Right cardiac atrium (tissue), 5 donors: ENCODE measurements around the gene BUB1B. TPM values are rescaled to one million over a fixed set of nuclear protein-coding genes. Genes with fewer than 3 reads are reported as not detected.

Source experiments
- ATAC-seq, 2 donors: fragments of 200-7000 bp; cut with Tn5 transposase; one replicate each; pipeline versions ENCODE4 v1.8.0 to v1.9.1; 2020; ENCODE audit warnings: moderate library complexity in 2 of 2, mild to moderate bottlenecking in 1 of 2
- DNase-seq, 3 donors: peaks; one replicate each; pipeline ENCODE4 v3.0.0-alpha.2; 2020
- H3K27ac ChIP-seq: one replicate; pipeline ENCODE4 v1.5.1; 2013; ENCODE audit warnings: mild to moderate bottlenecking, low read length, control low read depth, moderate library complexity
- H3K27me3 ChIP-seq: one replicate; pipeline ENCODE4 v1.6.1; 2013; ENCODE audit not compliant: control insufficient read depth, insufficient read depth
- H3K4me1 ChIP-seq: one replicate; pipeline ENCODE4 v1.6.1; 2013; ENCODE audit warnings: low read length; ENCODE audit not compliant: control insufficient read depth, insufficient read depth
- H3K4me3 ChIP-seq: one replicate; pipeline ENCODE4 v1.5.1; 2013; ENCODE audit warnings: low read length, control low read depth
- H3K9me3 ChIP-seq: one replicate; pipeline ENCODE4 v1.6.1; 2013; ENCODE audit warnings: low read length; ENCODE audit not compliant: control insufficient read depth
- WGBS: extraction: QIAGEN DNeasy Blood & Tissue Kit; methylation state at CpG from one replicate; pipeline ENCODE4 v1.1.7; 2013; 5-methylcytosine and 5-hydroxymethylcytosine counted together
- intact Hi-C, 4 donors: fragments of 100-400 bp; cut with DNase I; formaldehyde crosslinking; loops; one replicate each; pipeline versions ENCODE4 v1.11.0 to v1.14.0; 2022 to 2023
- polyA plus RNA-seq: library from polyadenylated mRNA; stranded (reverse); fragments of 200-250 nt; gene quantifications from one replicate; pipeline ENCODE4 v1.2.3, GENCODE V29; 2013
- total RNA-seq, 4 donors: library from RNA; stranded (reverse); fragmentation: NEBNext Ultra II Directional; extraction: Animal tissue kit (Norgen Biotek cat#: 25700); gene quantifications; one replicate each; pipeline ENCODE4 v1.2.1, GENCODE V29; 2021
- donor health status: healthy with polysubstance abuse.
- donor health status: DM: no; HTN: yes; CAD: no.
- donor health status: DM: no; HTN: no; CAD: no.
- donor health status: DM: no; HTN: yes; CAD: no; lungs with severe emphysema.
- donor health status: DM: yes; HTN: yes; CAD: no.

BUB1B gene
- total and polyA plus RNA-seq, 5 donors, result 0.18 to 1.8 (median 1.5) TPM; not detected in 1

GRCh38 chr15:40192942-40193341 is 32.1 kb downstream of the BUB1B start:
- intact Hi-C loops, result no loop called here
- Histone ChIP-seq H3K27ac (no peak overlapping the region), H3K9me3 (no peaks in the 10 kb centered on the region), H3K27me3 (no peaks in the 10 kb centered on the region), H3K4me1 (no peaks in the 10 kb centered on the region), H3K4me3 (no peak overlapping the region)
- 79% methylated on average over 1 of the region's 1 CpG for WGBS
- no peak for ATAC-seq
- DNase-seq, result no peak

GRCh38 chr15:40197434-40197833 is 36.6 kb downstream of the BUB1B start:
- no peak overlapping the region for H3K27ac ChIP-seq
- 93% methylated on average over 1 of the region's 1 CpG for WGBS
- no peak for ATAC-seq
- H3K4me1 ChIP-seq, result no peaks in the 10 kb centered on the region
- H3K27me3 ChIP-seq, result no peaks in the 10 kb centered on the region
- no peaks in the 10 kb centered on the region for H3K9me3 ChIP-seq
- H3K4me3 ChIP-seq, result no peak overlapping the region
- DNase-seq, result no peak
- intact Hi-C loops, result no loop called here

- H3K9me3 ChIP-seq, result no peaks in the 10 kb centered on the region
- ATAC-seq (no peak), DNase-seq (no peak)
- H3K27me3 ChIP-seq, result no peaks in the 10 kb centered on the region
- 95% methylated on average over 1 of the region's 1 CpG for WGBS
- H3K4me1 ChIP-seq, result no peaks in the 10 kb centered on the region
- no peak overlapping the region for H3K4me3 ChIP-seq
- no peak overlapping the region for H3K27ac ChIP-seq
- intact Hi-C loops, result no loop called here
Observed at GRCh38 chr15:40198355-40199085, 37.7 kb downstream of the BUB1B start.

- no peak overlapping the region for H3K4me3 ChIP-seq
- H3K27me3 ChIP-seq, result no peaks in the 10 kb centered on the region
- no peak for ATAC-seq
- no peaks in the 10 kb centered on the region for H3K4me1 ChIP-seq
- intact Hi-C loops, result no loop called here
- no peak overlapping the region for H3K27ac ChIP-seq
- H3K9me3 ChIP-seq, result no peaks in the 10 kb centered on the region
- DNase-seq, result no peak
- WGBS, result 79% methylated on average over 1 of the region's 1 CpG
Observed at GRCh38 chr15:40204100-40204499, 43.2 kb downstream of the BUB1B start.

GRCh38 chr15:40217166-40217824 is 56.4 kb downstream of the BUB1B start:
- ATAC-seq (peak; percentile 88 to 90), DNase-seq (no peak)
- H3K27me3 ChIP-seq, result no peaks in the 10 kb centered on the region
- H3K27ac ChIP-seq, result no peak overlapping the region
- H3K4me1 ChIP-seq, result no peaks in the 10 kb centered on the region
- intact Hi-C loops, result loop anchor here (1.0 to 10.0 kb wide), 3 partner anchors 57 to 162 kb away; no protein-coding TSS in a partner anchor
- 53% methylated on average over 6 of the region's 6 CpGs for WGBS
- no peak overlapping the region for H3K4me3 ChIP-seq
- H3K9me3 ChIP-seq, result no peaks in the 10 kb centered on the region

GRCh38 chr15:40219801-40220200 is 58.9 kb downstream of the BUB1B start:
- Histone ChIP-seq H3K4me3 (no peak overlapping the region), H3K4me1 (no peaks in the 10 kb centered on the region), H3K27me3 (no peaks in the 10 kb centered on the region), H3K27ac (no peak overlapping the region), H3K9me3 (no peaks in the 10 kb centered on the region)
- ATAC-seq (no peak), DNase-seq (no peak)
- WGBS, result 84% methylated on average over 1 of the region's 1 CpG
- intact Hi-C loops, result loop anchor here in 1 of 4 donors (2.0 to 10.0 kb wide), 2 partner anchors 53 to 165 kb away; no protein-coding TSS in a partner anchor

GRCh38 chr15:40222131-40222530 is 61.3 kb downstream of the BUB1B start:
- DNase-seq (no peak), ATAC-seq (no peak)
- no peaks in the 10 kb centered on the region for H3K4me1 ChIP-seq
- intact Hi-C loops, result no loop called here
- H3K9me3 ChIP-seq, result no peaks in the 10 kb centered on the region
- H3K4me3 ChIP-seq, result no peak overlapping the region
- H3K27me3 ChIP-seq, result no peaks in the 10 kb centered on the region
- 95% methylated on average over 6 of the region's 6 CpGs for WGBS
- H3K27ac ChIP-seq, result no peak overlapping the region

- ATAC-seq, result no peak
- Histone ChIP-seq H3K4me1 (no peaks in the 10 kb centered on the region), H3K27me3 (no peaks in the 10 kb centered on the region), H3K27ac (no peak overlapping the region), H3K4me3 (no peak overlapping the region), H3K9me3 (no peaks in the 10 kb centered on the region)
- intact Hi-C loops, result no loop called here
- no peak for DNase-seq
Observed at GRCh38 chr15:40226736-40227135, 65.9 kb downstream of the BUB1B start.

- whole genome bisulfite sequencing, result 96% methylated on average over 5 of the region's 5 CpGs
- Histone ChIP-seq H3K9me3 (no peaks in the 10 kb centered on the region), H3K4me3 (no peak overlapping the region), H3K27me3 (no peaks in the 10 kb centered on the region), H3K4me1 (no peaks in the 10 kb centered on the region), H3K27ac (no peak overlapping the region)
- intact Hi-C loops, result no loop called here
- ATAC-seq, result no peak
- DNase-seq, result no peak
Observed at GRCh38 chr15:40229316-40229715, 68.4 kb downstream of the BUB1B start.

GRCh38 chr15:40229956-40230355 is 69.1 kb downstream of the BUB1B start:
- DNase-seq, result no peak
- 87% methylated on average over 1 of the region's 1 CpG for WGBS
- no peak for ATAC-seq
- Histone ChIP-seq H3K9me3 (no peaks in the 10 kb centered on the region), H3K4me1 (no peaks in the 10 kb centered on the region), H3K4me3 (no peak overlapping the region), H3K27me3 (no peaks in the 10 kb centered on the region), H3K27ac (no peak overlapping the region)
- intact Hi-C loops, result no loop called here

- Histone ChIP-seq H3K27ac (no peak overlapping the region), H3K4me1 (no peaks in the 10 kb centered on the region), H3K27me3 (no peaks in the 10 kb centered on the region), H3K9me3 (no peaks in the 10 kb centered on the region), H3K4me3 (no peak overlapping the region)
- 42% methylated on average over 7 of the region's 7 CpGs for WGBS
- peak in 1 of 2 donors; percentile 48 for ATAC-seq
- DNase-seq, result peak in 1 of 3 donors; percentile 62
- intact Hi-C loops, result no loop called here
Observed at GRCh38 chr15:40232625-40233070, 71.8 kb downstream of the BUB1B start.
